Measurements from ENCODE around the gene NDUFB3.

Gene NDUFB3

GRCh38 chr2:201109186-201109585, 37.4 kb downstream of the NDUFB3 start:
- no peak for DNase-seq (ENCODE audit: extremely low spot score)
- TF ChIP-seq CTCF (IDR thresholded peaks at IDR 0.05; ENCODE audit: control extremely low read depth, extremely low read depth, low read depth, missing control alignments): no peak
- ChIA-PET CTCF (no interaction called here), POLR2A (no interaction called here)

DNA sequence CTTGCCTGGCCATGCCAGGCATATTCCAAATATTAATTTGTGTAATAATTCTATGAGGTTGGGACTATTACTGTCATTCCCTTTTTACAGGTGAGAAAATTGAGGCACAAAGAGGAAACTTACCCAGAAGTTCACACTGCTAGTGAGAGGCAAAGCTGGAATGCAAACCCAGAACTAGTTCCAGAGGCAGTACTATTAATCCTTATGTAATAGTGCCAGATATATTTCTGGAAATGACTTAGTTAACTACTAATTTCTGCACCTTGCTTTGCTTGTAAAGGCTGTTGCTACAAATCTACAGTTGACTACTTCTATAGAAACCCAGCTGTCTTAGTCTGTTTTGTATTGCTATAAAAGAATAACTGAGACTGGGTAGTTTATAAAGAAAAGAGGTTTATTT, 38.8 kb downstream of the NDUFB3 start:
- POLR2A ChIA-PET: no interaction called here
- no peak for DNase-seq (ENCODE audit: extremely low spot score)
- no peak for TF ChIP-seq CTCF (IDR thresholded peaks at IDR 0.05; ENCODE audit: control extremely low read depth, extremely low read depth, low read depth, missing control alignments)
- CTCF ChIA-PET: interaction anchor here (1.3 to 1.6 kb wide), 2 partner anchors 20 to 205 kb away, joined by 3 to 4 read pairs; no protein-coding TSS in a partner anchor

DNA sequence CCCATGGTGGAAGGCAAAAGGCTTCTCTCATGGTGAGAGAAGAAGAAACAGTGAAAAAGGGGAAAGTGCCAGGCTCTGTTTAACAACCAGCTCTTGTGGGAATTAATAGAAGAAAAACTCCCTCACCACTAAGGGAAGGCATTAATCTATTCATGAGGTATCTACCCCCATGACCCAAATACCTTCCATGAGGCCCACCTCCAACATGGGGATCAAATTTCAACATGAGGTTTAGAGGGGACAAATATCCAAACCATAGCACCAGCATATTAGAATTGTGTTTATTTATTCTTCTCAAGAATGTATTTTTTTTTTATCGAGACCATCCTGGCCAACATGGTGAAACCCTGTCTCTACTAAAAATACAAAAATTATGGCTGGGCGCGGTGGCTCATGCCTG, 39.3 kb downstream of the NDUFB3 start:
- POLR2A ChIA-PET: no interaction called here
- TF ChIP-seq CTCF (IDR thresholded peaks at IDR 0.05; ENCODE audit: control extremely low read depth, extremely low read depth, low read depth, missing control alignments): no peak
- DNase-seq (ENCODE audit: extremely low spot score): no peak
- CTCF ChIA-PET: interaction anchor here (1.3 to 1.6 kb wide), 3 partner anchors 21 to 210 kb away, joined by 3 to 4 read pairs (median 3); no protein-coding TSS in a partner anchor

GRCh38 chr2:201114350-201114749, 42.5 kb downstream of the NDUFB3 start:
- no peak for TF ChIP-seq CTCF (IDR thresholded peaks at IDR 0.05; ENCODE audit: control extremely low read depth, extremely low read depth, low read depth, missing control alignments)
- CTCF ChIA-PET: interaction anchor here (0.8 to 4.5 kb wide), 7 partner anchors 26 to 213 kb away, joined by 3 to 19 read pairs (median 4); no protein-coding TSS in a partner anchor
- DNase-seq (ENCODE audit: extremely low spot score): no peak

DNA sequence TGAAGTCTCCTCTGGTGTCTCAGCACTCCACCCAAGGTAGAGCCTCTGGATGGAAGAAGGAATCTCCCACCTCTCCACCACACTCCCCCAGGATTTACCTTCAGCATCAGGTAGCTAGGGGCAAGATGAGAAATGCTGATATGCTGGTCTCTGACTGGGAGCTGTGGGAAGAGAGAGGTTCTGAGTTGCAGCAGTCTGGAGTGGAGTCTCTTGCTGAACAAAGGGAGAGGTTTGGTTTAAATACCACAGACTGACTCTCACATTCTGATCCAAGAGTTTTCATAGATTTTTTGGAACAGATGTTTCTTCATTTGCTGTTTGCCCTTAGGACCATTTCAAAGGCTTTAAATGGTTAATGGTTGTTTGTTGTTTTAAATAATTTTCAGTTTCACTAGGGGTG, 43.0 kb downstream of the NDUFB3 start:
- no peak for DNase-seq (ENCODE audit: extremely low spot score)
- ChIA-PET CTCF (interaction anchor here (0.8 to 4.5 kb wide), 11 partner anchors 12 to 214 kb away, joined by 3 to 19 read pairs (median 4); no protein-coding TSS in a partner anchor), POLR2A (interaction anchor here (0.6 to 1.2 kb wide), 3 partner anchors 35 to 200 kb away, joined by 3 to 8 read pairs (median 5); no protein-coding TSS in a partner anchor)
- TF ChIP-seq CTCF (IDR thresholded peaks at IDR 0.05; ENCODE audit: control extremely low read depth, extremely low read depth, low read depth, missing control alignments): no peak

More at GRCh38 chr2:201114350-201114749, 42.5 kb downstream of the NDUFB3 start:
- POLR2A ChIA-PET: interaction anchor here (0.6 to 1.2 kb wide), 4 partner anchors 17 to 199 kb away, joined by 3 to 8 read pairs (median 5); no protein-coding TSS in a partner anchor

DNA sequence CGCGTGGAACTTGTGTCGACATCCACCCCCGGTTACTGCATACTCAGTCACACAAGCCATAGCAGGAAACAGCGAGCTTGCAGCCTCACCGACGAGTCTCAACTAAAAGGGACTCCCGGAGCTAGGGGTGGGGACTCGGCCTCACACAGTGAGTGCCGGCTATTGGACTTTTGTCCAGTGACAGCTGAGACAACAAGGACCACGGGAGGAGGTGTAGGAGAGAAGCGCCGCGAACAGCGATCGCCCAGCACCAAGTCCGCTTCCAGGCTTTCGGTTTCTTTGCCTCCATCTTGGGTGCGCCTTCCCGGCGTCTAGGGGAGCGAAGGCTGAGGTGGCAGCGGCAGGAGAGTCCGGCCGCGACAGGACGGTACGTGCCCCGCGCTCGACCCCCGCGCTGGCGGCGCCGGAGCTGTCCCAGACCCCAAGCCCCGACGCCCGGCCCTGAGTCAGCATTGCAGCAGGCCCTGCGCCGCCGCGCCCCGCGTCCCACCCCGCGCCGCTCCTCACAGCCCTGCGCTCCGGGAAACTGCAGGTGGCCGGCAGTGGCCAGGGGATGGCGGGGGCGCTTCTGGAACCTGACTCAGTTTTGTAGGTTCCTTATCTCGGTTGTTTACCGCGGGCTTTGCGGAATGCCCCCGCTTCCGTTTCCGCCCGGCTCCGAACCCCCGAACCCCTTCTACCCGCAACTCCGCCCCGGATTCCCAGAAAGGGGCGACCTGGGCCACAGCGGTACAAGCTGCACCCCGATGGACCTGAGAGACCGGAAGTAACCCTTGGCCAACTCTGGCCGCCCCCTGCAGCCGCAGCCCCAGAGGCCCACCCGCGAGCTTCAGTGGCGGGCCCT, 44.5 kb downstream of the NDUFB3 start, which contains the start of gene CFLAR:
Gene CFLAR, plus strand, starts transcription at position 50 of the 844 bp plus-strand sequence. CDS start 13,702 bp downstream, outside the sequence.
- ChIA-PET CTCF (interaction anchor here (0.6 to 4.5 kb wide), 12 partner anchors 10 to 211 kb away, joined by 3 to 19 read pairs (median 4); partner anchors contain the start of gene CASP10), POLR2A (interaction anchor here (0.7 to 0.8 kb wide), 3 partner anchors 9 to 333 kb away, joined by 3 read pairs; no protein-coding TSS in a partner anchor)
- DNase-seq (ENCODE audit: extremely low spot score): peak; percentile 80
- no peak for TF ChIP-seq CTCF (IDR thresholded peaks at IDR 0.05; ENCODE audit: control extremely low read depth, extremely low read depth, low read depth, missing control alignments)
